HepG2 (cell line): ENCODE data around the gene TANGO2. TPM values are rescaled to one million over a fixed set of nuclear protein-coding genes. Genes with fewer than 3 reads are reported as not detected.

Source experiments
- ATAC-seq: fragments of 200-7000 bp; cut with Tn5 transposase; 3 replicates; pipeline ENCODE4 v1.9.1; 2020; ENCODE audit warnings: mild to moderate bottlenecking, moderate library complexity
- BruUV-seq: library from RNA; stranded (reverse); fragments of 400-500 nt; replicated peaks from 2 replicates; lab custom pipeline; 2021; lab: Mats Ljungman, UMichigan
- CTCF ChIA-PET: fragments of 300-600 bp; formaldehyde crosslinking; extraction: SDS; loops from one replicate; lab custom pipeline; 2021; ENCODE audit warnings: low total read pairs, inconsistent platforms, low intra/inter-chr PET ratio; lab: Yijun Ruan, JAX
- POLR2A ChIA-PET: fragments of 350-600 bp; sonication (Branson Sonifier 250); formaldehyde crosslinking; loops from one replicate; lab custom pipeline; 2020; ENCODE audit warnings: antibody characterized with exemption, inconsistent platforms; lab: Yijun Ruan, JAX
- DNase-seq: peaks from one replicate; pipeline ENCODE4 v3.0.0-alpha.2; 2015; ENCODE audit warnings: low spot score
- FAIRE-seq: peaks from 3 replicates; lab custom pipeline; 2011; peaks lifted over from hg19 to GRCh38; lab: Jason Lieb, UNC
- H2AFZ ChIP-seq: one replicate; pipeline ENCODE4 v1.6.1; 2011; ENCODE audit warnings: low read length, inconsistent platforms
- H3K27ac ChIP-seq: fragments of 300-600 bp; 3 replicates; pipeline ENCODE4 v1.8.0; 2011; ENCODE audit warnings: mixed run types, mild to moderate bottlenecking, mixed read lengths, low read length, inconsistent platforms; ENCODE audit not compliant: insufficient read depth; ENCODE audit errors: extremely low read length
- H3K27me3 ChIP-seq, 2 experiments: fragments of 200-600 bp in 1 of 2; 2 replicates in 1 of 2; 3 replicates in 1 of 2; pipeline versions ENCODE4 v1.6.0 to v1.8.0; 2011; ENCODE audit warnings: low read length in 2 of 2, mild to moderate bottlenecking in 2 of 2, moderate library complexity in 2 of 2, inconsistent platforms in 1 of 2; ENCODE audit not compliant: insufficient read depth in 2 of 2, control insufficient read depth in 1 of 2
- H3K36me3 ChIP-seq, 2 experiments: fragments of 200-600 bp in 1 of 2; replicated peaks in 1 of 2; 2 replicates in 1 of 2; 3 replicates in 1 of 2; pipeline versions ENCODE4 v1.5.1 to v1.8.0; 2011; ENCODE audit warnings: low read length in 2 of 2, inconsistent platforms in 1 of 2; ENCODE audit not compliant: insufficient read depth in 2 of 2, control insufficient read depth in 1 of 2
- H3K4me1 ChIP-seq: 2 replicates; pipeline ENCODE4 v1.5.1; 2012; ENCODE audit warnings: low read length, inconsistent platforms; ENCODE audit not compliant: insufficient read depth
- H3K4me2 ChIP-seq: 2 replicates; pipeline ENCODE4 v1.6.0; 2011; ENCODE audit warnings: low read depth, low read length, inconsistent platforms
- H3K4me3 ChIP-seq, 3 experiments: fragments of 200-600 bp in 1 of 3; sonication (generic), shearing (Covaris generic) in 1 of 3; replicated peaks in 1 of 3; 2 replicates each; pipeline ENCODE4 v1.5.1; 2011 to 2016; ENCODE audit warnings: low read length in 3 of 3, inconsistent platforms in 2 of 3, low read depth in 2 of 3, mild to moderate bottlenecking in 2 of 3, control low read depth in 1 of 3, mixed read lengths in 1 of 3; ENCODE audit not compliant: insufficient read depth in 1 of 3
- H3K79me2 ChIP-seq: one replicate; pipeline ENCODE4 v1.6.1; 2011; ENCODE audit warnings: low read length, inconsistent platforms; ENCODE audit not compliant: insufficient read depth
- H3K9ac ChIP-seq: 2 replicates; pipeline ENCODE4 v1.6.0; 2011; ENCODE audit warnings: mild to moderate bottlenecking, low read depth, low read length, inconsistent platforms; ENCODE audit not compliant: insufficient read depth
- H3K9me3 ChIP-seq: 2 replicates; pipeline ENCODE4 v1.5.1; 2012; ENCODE audit warnings: mild to moderate bottlenecking, low read length
- H4K20me1 ChIP-seq: 2 replicates; pipeline ENCODE4 v1.6.0; 2011; ENCODE audit warnings: inconsistent platforms, mild to moderate bottlenecking, low read length, moderate library complexity; ENCODE audit not compliant: insufficient read depth
- ATF7 ChIP-seq, 2 experiments: fragments of 450-650 bp in 1 of 2; sonication (generic) in 1 of 2; formaldehyde crosslinking in 1 of 2; IDR thresholded peaks; 2 replicates each; pipeline versions ENCODE4 v1.4.0 to v1.6.1; 2016 to 2020; ENCODE audit warnings: antibody characterized with exemption in 1 of 2, mild to moderate bottlenecking in 1 of 2, missing genetic modification reagents in 1 of 2
- CREBL2 ChIP-seq: sonication (generic); formaldehyde crosslinking; IDR thresholded peaks from 2 replicates; pipeline ENCODE4 v1.8.1; 2023; ENCODE audit warnings: missing genetic modification reagents, mild to moderate bottlenecking, borderline replicate concordance
- HIVEP1 ChIP-seq: sonication (generic); formaldehyde crosslinking; IDR thresholded peaks from 2 replicates; pipeline ENCODE4 v1.4.0; 2020; ENCODE audit warnings: mild to moderate bottlenecking, missing genetic modification reagents
- NCOA2 ChIP-seq: sonication (generic); formaldehyde crosslinking; IDR thresholded peaks from 2 replicates; pipeline ENCODE4 v1.8.0; 2022; ENCODE audit warnings: inconsistent platforms
- NR2C2 ChIP-seq: sonication (generic); formaldehyde crosslinking; IDR thresholded peaks from 2 replicates; pipeline ENCODE4 v1.4.0; 2020; ENCODE audit warnings: missing genetic modification reagents, mild to moderate bottlenecking, moderate library complexity, borderline replicate concordance
- REPIN1 ChIP-seq: sonication (generic); formaldehyde crosslinking; IDR thresholded peaks from 2 replicates; pipeline ENCODE4 v1.8.0; 2022; ENCODE audit warnings: missing genetic modification reagents, low read depth, mild to moderate bottlenecking, borderline replicate concordance
- RORA ChIP-seq: sonication (generic); formaldehyde crosslinking; IDR thresholded peaks from 2 replicates; pipeline ENCODE4 v1.5.0; 2020; ENCODE audit warnings: mild to moderate bottlenecking, missing genetic modification reagents, moderate library complexity
- SP2 ChIP-seq: sonication (generic); formaldehyde crosslinking; IDR thresholded peaks from 2 replicates; pipeline ENCODE4 v1.5.1; 2020; ENCODE audit warnings: mild to moderate bottlenecking, missing genetic modification reagents
- SP5 ChIP-seq: IDR thresholded peaks from 2 replicates; pipeline ENCODE4 v1.6.1; 2016; ENCODE audit warnings: low read depth, borderline replicate concordance
- SRF ChIP-seq: IDR thresholded peaks from 2 replicates; pipeline ENCODE4 v1.6.1; 2011; ENCODE audit warnings: mild to moderate bottlenecking, low read depth, low read length, moderate library complexity
- SUZ12 ChIP-seq: fragments of 150-350 bp; IDR thresholded peaks from 2 replicates; pipeline ENCODE4 v1.6.1; 2014; ENCODE audit warnings: low read depth, low read length
- SYNCRIP ChIP-seq: fragments of 200-400 bp; formaldehyde crosslinking; IDR thresholded peaks from 2 replicates; pipeline ENCODE4 v1.6.1; 2018; ENCODE audit warnings: mild to moderate bottlenecking, low read depth, low read length; ENCODE audit not compliant: insufficient read depth
- ZNF264 ChIP-seq: sonication (generic); formaldehyde crosslinking; IDR thresholded peaks from 2 replicates; pipeline ENCODE4 v1.4.0; 2020; ENCODE audit warnings: missing genetic modification reagents
- ZNF446 ChIP-seq: sonication (generic); formaldehyde crosslinking; IDR thresholded peaks from 2 replicates; pipeline ENCODE4 v1.5.0; 2020; ENCODE audit warnings: mild to moderate bottlenecking, missing genetic modification reagents
- ZNF577 ChIP-seq: sonication (generic); formaldehyde crosslinking; IDR thresholded peaks from 2 replicates; pipeline ENCODE4 v1.4.0; 2020; ENCODE audit warnings: mild to moderate bottlenecking, low read depth, missing genetic modification reagents, borderline replicate concordance
- ZNF75D ChIP-seq: sonication (generic); formaldehyde crosslinking; IDR thresholded peaks from 2 replicates; pipeline ENCODE4 v1.8.1; 2023; ENCODE audit warnings: missing genetic modification reagents, mild to moderate bottlenecking, borderline replicate concordance
- ZNF788 ChIP-seq: sonication (generic); formaldehyde crosslinking; IDR thresholded peaks from 2 replicates; pipeline ENCODE4 v1.5.0; 2020; ENCODE audit warnings: mild to moderate bottlenecking, missing genetic modification reagents, borderline replicate concordance
- ZNF839 ChIP-seq: sonication (generic); formaldehyde crosslinking; IDR thresholded peaks from 2 replicates; pipeline ENCODE4 v1.4.0; 2020; ENCODE audit warnings: missing genetic modification reagents, mild to moderate bottlenecking, borderline replicate concordance
- WGBS: methylation state at CpG from one replicate; pipeline ENCODE4 v1.1.6; 2017; ENCODE audit warnings: low lambda C conversion rate; 5-methylcytosine and 5-hydroxymethylcytosine counted together
- in situ Hi-C: cut with HindIII; loops from 2 replicates; pipeline ENCODE4 v1.10.0; 2017; ENCODE audit warnings: low pct_unique_long_range_greater_than_20kb; ENCODE audit not compliant: extremely low pct_ligation_motif_present
- intact Hi-C: fragments of 100-400 bp; cut with micrococcal nuclease; formaldehyde crosslinking; loops from one replicate; pipeline ENCODE4 v1.10.0; 2022; ENCODE audit not compliant: unreplicated experiment
- polyA plus RNA-seq, 8 experiments: library from polyadenylated mRNA; depleted of rRNA in 3 of 8; stranded (reverse) in 7 of 8; unstranded in 1 of 8; fragments of >200 nt; fragmentation: Illumina TruSeq in 4 of 8; extraction: Trizol in 4 of 8; gene quantifications; 2 replicates each; pipeline versions ENCODE4 v1.2.1 to v1.2.3, GENCODE V29; 2011 to 2016; ENCODE audit warnings: low read depth in 4 of 8, missing spikeins in 1 of 8, mixed read lengths in 1 of 8; ENCODE audit not compliant: insufficient read depth in 1 of 8
- total RNA-seq, 5 experiments: library from RNA; depleted of rRNA; stranded (reverse); fragments of >200 nt; fragmentation: Illumina TruSeq; extraction: Trizol; gene quantifications; 2 replicates each; pipeline ENCODE4 v1.2.3, GENCODE V29; 2016; ENCODE audit warnings: low read depth in 1 of 5
- TF ChIP-seq, protein P1 (sequence below): sonication (generic); formaldehyde crosslinking; IDR thresholded peaks from 2 replicates; pipeline ENCODE4 v1.4.0; 2020; ENCODE audit warnings: missing genetic modification reagents, borderline replicate concordance
- TF ChIP-seq, protein P2 (sequence below): sonication (generic); formaldehyde crosslinking; IDR thresholded peaks from 2 replicates; pipeline ENCODE4 v1.5.0; 2020; ENCODE audit warnings: missing genetic modification reagents

The TANGO2 gene
- total and polyA plus RNA-seq, 2 of the 13 experiments (the other 11 are each of a cell fraction or from before 2014, with no cell fraction given), result 12.9 to 14.8 TPM

DNA sequence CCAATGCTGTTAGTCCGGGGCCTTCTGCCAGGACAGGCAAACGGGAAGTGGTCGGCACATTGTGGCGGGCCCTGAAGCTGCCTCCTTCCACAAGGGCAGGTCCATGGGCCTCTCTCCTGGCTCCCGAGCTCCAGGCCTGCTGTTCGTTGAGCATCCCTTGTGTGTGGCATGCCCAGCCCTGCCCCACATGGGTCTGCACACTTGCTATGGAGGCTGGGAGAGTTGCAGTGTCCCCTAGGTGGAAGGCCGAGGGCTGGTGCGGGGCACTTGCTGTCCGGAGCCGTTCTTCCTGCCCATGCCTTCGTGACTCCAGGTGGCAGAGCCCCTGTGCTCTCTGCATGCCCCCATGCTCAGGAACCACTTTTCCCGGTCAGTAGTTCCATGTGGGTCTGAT, 33.1 kb downstream of the TANGO2 start:
- Histone ChIP-seq H3K36me3 (peaks cover 2 to 21% of the 10 kb centered on the region in 2 experiments; a peak in 3 of 5 replicates), H3K9ac (no peak overlapping the region), H3K27me3 (no peaks in the 10 kb centered on the region), H3K4me1 (no peaks in the 10 kb centered on the region), H3K4me2 (no peak overlapping the region), H3K79me2 (no peaks in the 10 kb centered on the region), H3K9me3 (no peaks in the 10 kb centered on the region), H3K4me3 (no peak overlapping the region), H2AFZ (no peak overlapping the region), H4K20me1 (no peaks in the 10 kb centered on the region), H3K27ac (no peak overlapping the region)
- no peak for TF ChIP-seq NR2C2 (CRISPR knock-in tag)
- no peak for TF ChIP-seq ZNF75D (CRISPR knock-in tag)
- no peak for TF ChIP-seq ZNF577 (CRISPR knock-in tag)
- TF ChIP-seq ATF7 (IDR thresholded peaks at IDR 0.05), result no peak
- TF ChIP-seq ATF7 (CRISPR knock-in tag; IDR thresholded peaks at IDR 0.05), result no peak
- TF ChIP-seq ZNF788 (CRISPR knock-in tag), result no peak
- TF ChIP-seq REPIN1, result no peak
- TF ChIP-seq SRF, result no peak
- no peak for TF ChIP-seq NCOA2 (CRISPR knock-in tag)
- TF ChIP-seq ZNF264 (CRISPR knock-in tag), result no peak
- TF ChIP-seq SP2 (CRISPR knock-in tag), result no peak
- no peak for TF ChIP-seq RORA
- TF ChIP-seq ZNF839 (CRISPR knock-in tag), result no peak
- TF ChIP-seq, protein P1, sequence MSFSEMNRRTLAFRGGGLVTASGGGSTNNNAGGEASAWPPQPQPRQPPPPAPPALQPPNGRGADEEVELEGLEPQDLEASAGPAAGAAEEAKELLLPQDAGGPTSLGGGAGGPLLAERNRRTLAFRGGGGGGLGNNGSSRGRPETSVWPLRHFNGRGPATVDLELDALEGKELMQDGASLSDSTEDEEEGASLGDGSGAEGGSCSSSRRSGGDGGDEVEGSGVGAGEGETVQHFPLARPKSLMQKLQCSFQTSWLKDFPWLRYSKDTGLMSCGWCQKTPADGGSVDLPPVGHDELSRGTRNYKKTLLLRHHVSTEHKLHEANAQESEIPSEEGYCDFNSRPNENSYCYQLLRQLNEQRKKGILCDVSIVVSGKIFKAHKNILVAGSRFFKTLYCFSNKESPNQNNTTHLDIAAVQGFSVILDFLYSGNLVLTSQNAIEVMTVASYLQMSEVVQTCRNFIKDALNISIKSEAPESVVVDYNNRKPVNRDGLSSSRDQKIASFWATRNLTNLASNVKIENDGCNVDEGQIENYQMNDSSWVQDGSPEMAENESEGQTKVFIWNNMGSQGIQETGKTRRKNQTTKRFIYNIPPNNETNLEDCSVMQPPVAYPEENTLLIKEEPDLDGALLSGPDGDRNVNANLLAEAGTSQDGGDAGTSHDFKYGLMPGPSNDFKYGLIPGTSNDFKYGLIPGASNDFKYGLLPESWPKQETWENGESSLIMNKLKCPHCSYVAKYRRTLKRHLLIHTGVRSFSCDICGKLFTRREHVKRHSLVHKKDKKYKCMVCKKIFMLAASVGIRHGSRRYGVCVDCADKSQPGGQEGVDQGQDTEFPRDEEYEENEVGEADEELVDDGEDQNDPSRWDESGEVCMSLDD (CRISPR knock-in tag), result no peak
- TF ChIP-seq ZNF446 (CRISPR knock-in tag), result no peak
- TF ChIP-seq, protein P2, sequence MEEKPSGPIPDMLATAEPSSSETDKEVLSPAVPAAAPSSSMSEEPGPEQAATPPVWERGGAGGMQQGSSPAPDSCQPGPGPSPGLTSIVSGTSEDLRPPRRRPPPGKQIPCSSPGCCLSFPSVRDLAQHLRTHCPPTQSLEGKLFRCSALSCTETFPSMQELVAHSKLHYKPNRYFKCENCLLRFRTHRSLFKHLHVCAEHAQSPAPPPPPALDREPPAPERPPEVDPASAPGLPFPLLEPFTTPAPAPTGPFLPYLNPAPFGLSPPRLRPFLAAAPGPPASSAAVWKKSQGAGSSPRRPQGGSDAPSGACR (CRISPR knock-in tag), result no peak
- no peak for TF ChIP-seq SYNCRIP
- TF ChIP-seq SP5 (CRISPR knock-in tag), result no peak
- no peak for TF ChIP-seq HIVEP1 (CRISPR knock-in tag)
- TF ChIP-seq CREBL2 (CRISPR knock-in tag), result no peak
- no peak for TF ChIP-seq SUZ12
- in situ Hi-C loops (no loop called here), intact Hi-C loops (no loop called here)
- CTCF ChIA-PET, result no interaction called here
- FAIRE-seq, result no peak
- POLR2A ChIA-PET, result no interaction called here
- no peak for ATAC-seq
- DNase-seq, result no peak
- no CpG with 5 or more reads among the region's 12 CpGs for WGBS
- BruUV-seq, result no TSS peak
